BLaER1 treated with 17β-estradiol and CSF1 and Interleukin-3, amounts not matched to agents 10 nM and 100 nM (cell line): Measurements from ENCODE around the gene CDH4.
A peak's percentile ranks its signal among the peaks of the same experiment; 100 is the strongest.

Experiments
- H3K27ac ChIP-seq, 11 experiments: shearing (Covaris generic); formaldehyde crosslinking; 2 replicates each; pipeline ENCODE4 v1.8.1; 2022
- H3K27me3 ChIP-seq, 11 experiments: shearing (Covaris generic); formaldehyde crosslinking; 2 replicates each; pipeline ENCODE4 v1.8.1; 2022
- H3K36me3 ChIP-seq, 11 experiments: shearing (Covaris generic); formaldehyde crosslinking; 2 replicates each; pipeline ENCODE4 v1.8.1; 2022
- H3K4me1 ChIP-seq, 10 experiments: shearing (Covaris generic); formaldehyde crosslinking; 2 replicates each; pipeline ENCODE4 v1.8.1; 2022
- H3K4me2 ChIP-seq, 11 experiments: shearing (Covaris generic); formaldehyde crosslinking; 2 replicates each; pipeline ENCODE4 v1.8.1; 2022
- H3K4me3 ChIP-seq, 10 experiments: shearing (Covaris generic); formaldehyde crosslinking; 2 replicates each; pipeline ENCODE4 v1.8.1; 2022
- H3K9ac ChIP-seq, 11 experiments: shearing (Covaris generic); formaldehyde crosslinking; 2 replicates each; pipeline ENCODE4 v1.8.1; 2022
- H3K9me3 ChIP-seq, 11 experiments: shearing (Covaris generic); formaldehyde crosslinking; replicated peaks in 1 of 11; 2 replicates each; pipeline ENCODE4 v1.8.1; 2022
- H4K20me1 ChIP-seq, 11 experiments: shearing (Covaris generic); formaldehyde crosslinking; 2 replicates each; pipeline ENCODE4 v1.8.1; 2022
- Cebpa-rat ChIP-seq, 11 experiments: shearing (Covaris generic); IDR thresholded peaks; 2 replicates each; pipeline ENCODE4 v1.8.1; 2022

CDH4 gene

DNA sequence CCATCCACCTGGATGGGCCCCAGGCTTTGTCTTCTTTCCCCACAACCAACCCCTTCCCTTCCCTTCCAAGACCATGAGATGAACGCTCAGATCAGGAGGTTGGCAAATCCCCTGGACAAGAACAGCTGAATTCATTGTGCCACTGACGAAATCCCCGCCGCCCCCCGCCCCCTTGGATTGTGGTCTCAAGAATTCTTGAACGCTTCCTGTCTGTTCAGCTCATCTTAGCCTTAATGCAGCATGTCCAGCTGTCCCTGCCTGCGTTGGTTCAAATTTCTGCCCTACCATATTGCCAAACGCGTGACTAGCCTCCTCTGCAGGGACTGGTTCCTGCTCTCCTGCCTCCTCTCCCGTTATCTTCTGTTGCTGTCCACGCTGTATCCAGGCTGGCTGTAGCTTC is 133.2 kb downstream of the CDH4 start:
- peaks cover 8 to 28% (median 22%) of the 10 kb centered on the region in 10 experiments for H3K4me1 ChIP-seq
- H3K27me3 ChIP-seq, result no peaks in the 10 kb centered on the region
- no peak overlapping the region for H3K27ac ChIP-seq
- no peak overlapping the region for H3K4me3 ChIP-seq
- no peaks in the 10 kb centered on the region for H4K20me1 ChIP-seq
- peaks cover 0 to 4% (median 0%) of the 10 kb centered on the region in 11 experiments; a peak in 2 of 22 replicates for H3K36me3 ChIP-seq
- no peak for TF ChIP-seq Cebpa-rat (IDR thresholded peaks at IDR 0.05)
- no peak overlapping the region for H3K9ac ChIP-seq
- peaks cover 17 to 39% (median 31%) of the 10 kb centered on the region in 11 experiments for H3K9me3 ChIP-seq
- H3K4me2 ChIP-seq, result no peak overlapping the region

DNA sequence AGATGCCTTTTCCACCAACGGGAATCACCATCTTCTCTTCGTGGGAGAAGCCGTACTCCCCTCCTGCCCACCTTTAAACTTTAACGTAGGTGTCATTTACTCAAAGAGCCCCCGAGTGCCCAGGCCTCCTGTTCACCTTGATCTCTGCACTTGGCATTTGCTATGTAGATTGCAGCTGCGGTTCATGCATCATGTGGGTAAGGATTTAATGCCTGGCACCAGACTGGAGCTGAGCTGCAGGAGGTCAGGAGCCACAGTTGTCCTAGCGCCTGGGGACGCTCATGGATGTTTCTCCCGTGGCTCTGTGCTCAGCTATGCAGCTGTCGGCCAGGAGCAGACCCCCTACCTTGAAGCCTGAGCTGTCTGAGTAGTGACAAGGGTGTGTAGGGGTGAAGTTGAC is 133.7 kb downstream of the CDH4 start:
- Histone ChIP-seq H3K36me3 (peaks cover 0 to 4% (median 0%) of the 10 kb centered on the region in 11 experiments; a peak in 2 of 22 replicates), H3K27ac (no peak overlapping the region), H3K4me1 (peaks cover 8 to 32% (median 25%) of the 10 kb centered on the region in 10 experiments), H3K4me2 (no peak overlapping the region), H4K20me1 (no peaks in the 10 kb centered on the region), H3K9ac (no peak overlapping the region), H3K4me3 (no peak overlapping the region), H3K27me3 (no peaks in the 10 kb centered on the region), H3K9me3 (peaks cover 20 to 43% (median 35%) of the 10 kb centered on the region in 11 experiments)
- TF ChIP-seq Cebpa-rat (IDR thresholded peaks at IDR 0.05), result no peak

DNA sequence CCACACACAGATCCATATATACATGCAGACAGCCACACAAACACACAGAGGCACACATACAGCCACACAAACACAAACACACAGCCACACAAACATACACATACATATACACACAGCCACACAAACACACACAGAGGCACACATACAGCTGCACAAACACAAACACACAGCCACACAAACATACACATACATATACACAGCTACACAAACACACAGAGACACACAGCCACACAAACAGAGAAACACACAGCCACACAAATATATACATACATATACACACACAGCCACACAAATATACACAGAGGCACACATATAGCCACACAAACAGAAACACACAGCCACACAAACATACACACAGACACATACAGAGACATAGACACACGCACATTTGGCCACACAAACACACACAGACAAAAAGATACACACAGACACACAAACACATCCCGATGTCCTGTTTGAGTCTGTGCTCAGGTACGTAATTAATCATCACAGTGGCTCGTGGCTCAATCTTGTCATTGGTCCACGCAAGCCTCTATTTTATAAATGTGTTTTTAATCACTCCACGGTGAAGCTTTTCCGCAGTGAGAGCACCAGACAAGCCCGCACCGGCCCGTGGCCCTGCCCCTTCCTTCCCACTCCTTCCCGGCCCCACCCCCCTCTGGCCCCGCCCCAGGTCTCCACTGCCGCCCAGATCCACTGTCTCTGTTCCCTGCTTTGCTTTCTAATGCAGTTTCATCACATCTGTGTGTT is 135.3 kb downstream of the CDH4 start:
- Histone ChIP-seq H3K4me3 (peak overlapping the region in 6 of 10 experiments; percentile 1 to 54 (median 38); a peak in 7 of 20 replicates), H3K4me2 (peak overlapping the region; percentile 61 to 88 (median 80)), H3K27me3 (no peaks in the 10 kb centered on the region)

DNA sequence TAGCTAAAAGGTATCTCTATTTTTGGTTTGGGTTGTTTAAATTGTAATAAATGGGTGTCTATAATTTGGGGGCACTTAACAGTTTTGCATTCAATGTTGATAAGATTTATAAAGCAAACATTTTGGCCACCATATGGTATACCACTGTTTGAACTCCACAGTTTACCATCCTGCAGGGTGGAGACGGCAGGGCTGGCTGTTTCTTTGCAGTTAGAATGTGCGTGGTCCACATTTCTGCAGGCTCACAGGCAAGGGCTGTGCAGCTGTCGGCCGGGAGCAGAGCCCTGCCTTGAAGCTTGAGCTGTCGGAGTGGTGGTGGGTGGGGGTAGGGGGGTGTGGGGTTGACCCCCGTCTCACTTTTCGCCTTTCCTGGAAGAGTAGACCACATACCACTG is 135.9 kb downstream of the CDH4 start:
- no peak overlapping the region for H3K9ac ChIP-seq

More for the DNA sequence above, 135.3 kb downstream of the CDH4 start:
- Histone ChIP-seq H3K9me3 (peaks cover 17 to 41% (median 31%) of the 10 kb centered on the region in 11 experiments), H4K20me1 (no peaks in the 10 kb centered on the region), H3K36me3 (peaks cover 0 to 4% (median 0%) of the 10 kb centered on the region in 11 experiments; a peak in 2 of 22 replicates), H3K27ac (peak overlapping the region in 9 of 11 experiments; percentile 42 to 73 (median 66); a peak in 17 of 22 replicates), H3K4me1 (peaks cover 8 to 47% (median 40%) of the 10 kb centered on the region in 10 experiments), H3K9ac (peak overlapping the region in 9 of 11 experiments; percentile 37 to 71 (median 48); a peak in 11 of 22 replicates)
- no peak for TF ChIP-seq Cebpa-rat (IDR thresholded peaks at IDR 0.05)

DNA sequence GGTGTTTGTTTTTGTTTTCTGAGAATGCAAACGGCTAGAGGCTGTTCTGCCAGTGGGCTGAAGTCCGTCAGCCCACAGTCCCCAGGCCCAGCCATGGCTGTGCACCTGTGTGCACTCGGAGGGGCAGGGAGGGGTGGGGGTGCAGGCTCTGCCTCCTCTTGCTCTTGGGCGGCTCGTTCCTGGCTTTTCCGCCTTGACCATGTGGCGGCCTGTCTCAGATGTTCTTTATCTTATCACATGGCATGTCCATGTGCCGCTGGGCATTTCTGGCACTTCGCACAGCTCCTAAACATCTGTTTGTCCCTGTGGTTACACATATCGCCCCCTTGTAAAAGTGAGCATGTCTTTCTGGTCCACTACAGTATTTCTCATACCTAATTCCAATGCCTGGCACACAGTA is 137.0 kb downstream of the CDH4 start:
- Histone ChIP-seq H3K36me3 (peaks cover 0 to 4% (median 0%) of the 10 kb centered on the region in 11 experiments; a peak in 1 of 22 replicates), H3K9ac (no peak overlapping the region), H3K27me3 (no peaks in the 10 kb centered on the region), H3K4me3 (no peak overlapping the region), H3K4me2 (peak overlapping the region in 3 of 11 experiments; percentile 74 to 81 (median 80); a peak in 3 of 22 replicates), H3K9me3 (peaks cover 15 to 32% (median 23%) of the 10 kb centered on the region in 11 experiments), H3K27ac (no peak overlapping the region), H4K20me1 (no peaks in the 10 kb centered on the region), H3K4me1 (peaks cover 8 to 47% (median 40%) of the 10 kb centered on the region in 10 experiments)
- TF ChIP-seq Cebpa-rat (IDR thresholded peaks at IDR 0.05), result no peak

More for the DNA sequence above, 135.9 kb downstream of the CDH4 start:
- peaks cover 16 to 37% (median 27%) of the 10 kb centered on the region in 11 experiments for H3K9me3 ChIP-seq
- H3K27ac ChIP-seq, result no peak overlapping the region; a peak in 1 of 22 replicates
- H3K27me3 ChIP-seq, result no peaks in the 10 kb centered on the region
- no peak for TF ChIP-seq Cebpa-rat (IDR thresholded peaks at IDR 0.05)
- H3K4me3 ChIP-seq, result peak overlapping the region in 2 of 10 experiments; percentile 27 to 48; a peak in 4 of 20 replicates
- H4K20me1 ChIP-seq, result no peaks in the 10 kb centered on the region
- peaks cover 8 to 47% (median 40%) of the 10 kb centered on the region in 10 experiments for H3K4me1 ChIP-seq
- peaks cover 0 to 4% (median 0%) of the 10 kb centered on the region in 11 experiments; a peak in 1 of 22 replicates for H3K36me3 ChIP-seq
- peak overlapping the region; percentile 61 to 88 (median 80) for H3K4me2 ChIP-seq

DNA sequence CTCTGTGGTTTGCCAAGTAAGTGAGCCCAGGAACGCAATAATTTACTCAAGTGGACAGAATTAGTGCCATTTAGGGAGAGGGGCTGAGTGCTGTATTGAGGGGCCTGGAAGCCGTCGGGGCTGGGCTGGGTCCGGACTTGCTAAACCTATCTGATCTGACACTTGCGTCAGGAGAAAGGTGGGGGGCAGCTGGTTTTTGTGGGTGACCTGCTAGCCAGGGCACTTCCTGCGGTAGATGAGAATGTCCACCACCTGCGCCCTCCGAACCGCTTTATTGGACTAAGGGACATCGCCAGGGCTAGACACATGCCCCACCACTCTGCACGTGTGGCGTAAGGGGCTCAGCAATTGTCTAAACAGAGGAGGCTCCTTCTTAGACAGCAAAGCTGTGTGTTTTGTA is 139.1 kb downstream of the CDH4 start:
- Histone ChIP-seq H3K9ac (peak overlapping the region in 1 of 11 experiments; percentile 38; a peak in 1 of 22 replicates), H3K4me3 (no peak overlapping the region), H3K27me3 (no peaks in the 10 kb centered on the region), H3K36me3 (peaks cover 0 to 4% (median 0%) of the 10 kb centered on the region in 11 experiments; a peak in 1 of 22 replicates), H3K4me2 (peak overlapping the region in 9 of 11 experiments; percentile 40 to 79 (median 72); a peak in 18 of 22 replicates), H3K4me1 (peaks cover 8 to 47% (median 40%) of the 10 kb centered on the region in 10 experiments), H3K27ac (peak overlapping the region in 3 of 11 experiments; percentile 7 to 55 (median 17); a peak in 3 of 22 replicates), H3K9me3 (peaks cover 11 to 24% (median 18%) of the 10 kb centered on the region in 11 experiments), H4K20me1 (no peaks in the 10 kb centered on the region)
- 0 out of 22 replicates have a peak, but pooled peaks of 1 of the 11 experiments have one; percentile 13 for TF ChIP-seq Cebpa-rat (IDR thresholded peaks at IDR 0.05)

DNA sequence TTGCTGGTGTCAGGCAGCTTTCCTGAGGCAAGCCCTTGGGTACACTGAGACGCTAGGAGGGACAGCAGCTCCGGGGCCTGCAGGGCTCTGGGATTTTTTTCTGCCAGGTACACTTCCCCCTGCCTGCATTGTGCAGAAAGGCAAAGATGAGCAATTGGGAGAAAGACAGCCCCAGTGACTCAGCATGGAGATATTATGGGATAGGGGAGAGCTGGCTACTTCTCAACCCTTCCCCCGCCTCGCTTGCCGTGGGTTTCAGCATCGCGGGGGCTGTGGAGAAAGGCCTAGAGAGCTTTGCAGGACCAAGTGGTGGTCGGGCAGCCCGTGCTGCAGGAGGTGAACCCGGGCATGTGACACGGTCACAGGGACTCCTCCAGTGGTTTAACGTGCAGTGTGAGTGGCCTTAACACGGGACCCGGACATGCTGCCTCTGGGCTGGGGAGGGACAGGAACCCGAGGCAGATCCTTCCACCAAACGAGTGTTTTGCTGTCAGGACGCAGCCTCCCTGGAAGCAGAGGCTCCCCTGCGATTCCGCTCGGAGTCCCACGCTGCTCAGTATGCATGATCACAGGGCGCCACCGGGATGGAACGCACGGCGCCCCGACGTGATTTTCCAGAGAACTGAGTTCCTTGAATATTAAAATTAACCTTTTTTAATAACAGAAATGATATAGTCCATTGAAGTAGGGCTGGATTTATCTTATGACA is 139.9 kb downstream of the CDH4 start:
- H3K9ac ChIP-seq, result no peak overlapping the region
- peaks cover 0 to 4% (median 0%) of the 10 kb centered on the region in 11 experiments; a peak in 1 of 22 replicates for H3K36me3 ChIP-seq
- H3K27ac ChIP-seq, result peak overlapping the region in 2 of 11 experiments; percentile 45 to 55; a peak in 4 of 22 replicates
- H3K4me2 ChIP-seq, result peak overlapping the region in 9 of 11 experiments; percentile 40 to 79 (median 72); a peak in 18 of 22 replicates
- H4K20me1 ChIP-seq, result no peaks in the 10 kb centered on the region
- no peak for TF ChIP-seq Cebpa-rat (IDR thresholded peaks at IDR 0.05)
- H3K4me3 ChIP-seq, result no peak overlapping the region
- peaks cover 8 to 42% (median 36%) of the 10 kb centered on the region in 10 experiments for H3K4me1 ChIP-seq
- peaks cover 11 to 24% (median 18%) of the 10 kb centered on the region in 11 experiments for H3K9me3 ChIP-seq
- no peaks in the 10 kb centered on the region for H3K27me3 ChIP-seq

DNA sequence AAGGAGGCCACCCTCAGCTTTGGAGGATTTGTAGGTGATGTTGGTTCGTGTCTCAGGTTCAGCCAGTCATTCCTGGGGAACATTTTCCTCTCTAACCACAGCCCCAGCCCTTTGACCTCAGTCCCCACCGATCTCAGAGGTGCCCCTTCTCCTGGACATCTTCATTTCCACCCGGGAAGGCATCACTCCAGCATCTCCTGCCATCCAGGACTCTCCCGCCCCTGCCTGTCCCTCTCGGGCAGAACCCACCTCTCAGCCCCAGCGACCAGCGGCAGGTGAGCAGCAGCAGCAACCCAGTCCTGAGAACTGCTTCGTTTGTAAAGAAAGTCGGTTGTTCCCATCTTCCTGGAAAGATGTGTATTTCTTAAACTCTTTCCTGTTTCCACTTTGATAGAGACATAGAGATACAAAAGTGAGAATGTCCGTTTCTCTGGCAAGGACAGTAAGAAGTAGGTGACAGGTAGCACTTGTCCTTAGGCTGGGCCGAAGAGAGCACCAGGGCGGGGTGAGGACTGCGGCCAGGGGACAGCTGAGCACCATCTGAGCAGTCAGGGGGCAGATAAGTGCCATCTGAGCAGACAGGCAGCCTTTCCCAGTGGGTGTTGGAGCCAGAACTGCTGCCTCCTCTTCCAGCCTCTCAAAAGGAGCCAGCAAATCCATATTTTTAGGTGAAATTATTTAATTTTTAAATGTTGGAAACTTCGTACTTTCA is 142.2 kb downstream of the CDH4 start:
- Histone ChIP-seq H3K27me3 (no peaks in the 10 kb centered on the region), H3K9ac (no peak overlapping the region), H3K9me3 (peaks cover 11 to 19% (median 15%) of the 10 kb centered on the region in 11 experiments), H3K4me1 (peaks cover 0 to 30% (median 20%) of the 10 kb centered on the region in 10 experiments; a peak in 17 of 20 replicates), H3K27ac (no peak overlapping the region), H3K4me3 (no peak overlapping the region), H3K36me3 (peaks cover 0 to 4% (median 0%) of the 10 kb centered on the region in 11 experiments; a peak in 1 of 22 replicates), H3K4me2 (no peak overlapping the region), H4K20me1 (no peaks in the 10 kb centered on the region)
- no peak for TF ChIP-seq Cebpa-rat (IDR thresholded peaks at IDR 0.05)
